Measurements from ENCODE around the gene C9orf50.
"Not testable (repeated sequence)": the region's sequence is repeated elsewhere in the genome, so short reads cannot be mapped to it uniquely, and the experiment has no call there.

C9orf50 gene

GRCh38 chr9:129620669-129621295, at the start of gene C9orf50:
C9orf50 (minus strand) TSS chr9:129621101; CDS start chr9:129620574, 527 bp downstream.
- DNase-seq (ENCODE audit: low read depth in 3 of 3): no peak

GRCh38 chr9:129669946-129670345, 49.0 kb upstream of the C9orf50 start:
- DNase-seq (ENCODE audit: low read depth in 3 of 3): no peak

GRCh38 chr9:129669141-129669718, 48.3 kb upstream of the C9orf50 start:
- no peak for DNase-seq (ENCODE audit: low read depth in 3 of 3)

- DNase-seq (ENCODE audit: low read depth in 3 of 3): no peak
These were observed 46.9 kb upstream of the C9orf50 start for GRCh38 chr9:129667850-129668249.

GRCh38 chr9:129667378-129667777, 46.5 kb upstream of the C9orf50 start:
- DNase-seq (ENCODE audit: low read depth in 3 of 3): no peak

- DNase-seq (ENCODE audit: low read depth in 3 of 3): no peak
These were observed 45.7 kb upstream of the C9orf50 start for GRCh38 chr9:129666575-129666974.

GRCh38 chr9:129665814-129666520, 45.1 kb upstream of the C9orf50 start:
- no peak for DNase-seq (ENCODE audit: low read depth in 3 of 3)

- DNase-seq (ENCODE audit: low read depth in 3 of 3): peak; percentile 17 to 29 (median 28)
These were observed 44.5 kb upstream of the C9orf50 start, which contains the start of gene PRRX2 for GRCh38 chr9:129665389-129665775. PRRX2 (plus strand) TSS chr9:129665647; CDS start chr9:129665868, 221 bp downstream.

- peak in 1 of 3 experiments; percentile 22 for DNase-seq (ENCODE audit: low read depth in 3 of 3)
These were observed 44.0 kb upstream of the C9orf50 start for GRCh38 chr9:129664746-129665388.

- not testable (repeated sequence) for DNase-seq (ENCODE audit: low read depth in 3 of 3)
These were observed 41.3 kb upstream of the C9orf50 start for GRCh38 chr9:129662239-129662638.

- DNase-seq (ENCODE audit: low read depth in 3 of 3): no peak
These were observed 40.1 kb upstream of the C9orf50 start for GRCh38 chr9:129661029-129661428.

GRCh38 chr9:129656795-129657390, 36.0 kb upstream of the C9orf50 start:
- no peak for DNase-seq (ENCODE audit: low read depth in 3 of 3)

GRCh38 chr9:129655696-129656095, 34.8 kb upstream of the C9orf50 start:
- no peak for DNase-seq (ENCODE audit: low read depth in 3 of 3)

- no peak for DNase-seq (ENCODE audit: low read depth in 3 of 3)
These were observed 34.3 kb upstream of the C9orf50 start for GRCh38 chr9:129655154-129655553.

- DNase-seq (ENCODE audit: low read depth in 3 of 3): no peak
These were observed 33.7 kb upstream of the C9orf50 start for GRCh38 chr9:129654554-129655040.

GRCh38 chr9:129653823-129654553, 33.1 kb upstream of the C9orf50 start:
- no peak for DNase-seq (ENCODE audit: low read depth in 3 of 3)

- DNase-seq (ENCODE audit: low read depth in 3 of 3): no peak
These were observed 29.9 kb upstream of the C9orf50 start for GRCh38 chr9:129650680-129651235.

- DNase-seq (ENCODE audit: low read depth in 3 of 3): no peak
These were observed 29.1 kb upstream of the C9orf50 start for GRCh38 chr9:129649726-129650679.

GRCh38 chr9:129648764-129649115, 27.8 kb upstream of the C9orf50 start:
- no peak for DNase-seq (ENCODE audit: low read depth in 3 of 3)
